Right ventricle myocardium superior (tissue), 1 donor: ENCODE data around the gene ZNRF3. TPM values are rescaled to one million over a fixed set of nuclear protein-coding genes. Genes with fewer than 3 reads are reported as not detected.

Source experiments
- ATAC-seq: fragments of 200-7000 bp; cut with Tn5 transposase; one replicate; pipeline ENCODE4 v1.9.1; 2020; ENCODE audit warnings: mild to moderate bottlenecking; ENCODE audit not compliant: poor library complexity
- DNase-seq: peaks from one replicate; pipeline ENCODE4 v3.0.0-alpha.2; 2020
- intact Hi-C: fragments of 100-400 bp; cut with DNase I; formaldehyde crosslinking; loops from one replicate; pipeline ENCODE4 v1.11.2; 2022
- total RNA-seq: library from RNA; stranded (reverse); fragmentation: NEBNext Ultra II Directional; extraction: Animal tissue kit (Norgen Biotek cat#: 25700); gene quantifications from one replicate; pipeline ENCODE4 v1.2.1, GENCODE V29; 2021
- donor health status: DM: no; HTN: yes; CAD: no; lungs with severe emphysema.

The ZNRF3 gene
- total RNA-seq, 1 donor from 2014 or later, result 5.0 TPM

DNA sequence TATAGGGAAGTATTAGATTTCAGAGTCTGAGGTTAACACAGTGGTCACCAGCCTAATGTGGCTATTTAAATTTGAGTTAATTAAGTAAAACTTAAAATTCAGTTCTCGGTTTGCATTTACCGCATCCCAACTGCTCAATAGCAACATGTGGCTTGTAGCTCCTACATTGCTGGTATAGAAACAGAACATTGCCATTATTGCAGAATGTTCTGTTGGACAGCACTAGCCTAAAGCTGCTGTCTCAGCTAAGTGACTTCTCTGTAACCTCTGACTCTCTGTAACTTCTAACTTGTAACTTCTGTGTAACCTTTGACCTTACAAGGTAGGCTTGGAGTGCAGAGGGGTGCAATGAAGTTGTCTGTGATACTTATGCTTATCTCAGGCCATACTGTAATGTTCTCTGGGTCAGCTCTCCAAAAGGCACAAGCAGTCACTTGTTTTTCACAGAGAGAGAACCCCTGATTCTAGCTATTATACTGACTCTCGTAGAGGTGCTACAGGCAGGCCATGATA is 78.7 kb downstream of the ZNRF3 start:
- DNase-seq (no peak), ATAC-seq (no peak)
- intact Hi-C loops, result no loop called here

DNA sequence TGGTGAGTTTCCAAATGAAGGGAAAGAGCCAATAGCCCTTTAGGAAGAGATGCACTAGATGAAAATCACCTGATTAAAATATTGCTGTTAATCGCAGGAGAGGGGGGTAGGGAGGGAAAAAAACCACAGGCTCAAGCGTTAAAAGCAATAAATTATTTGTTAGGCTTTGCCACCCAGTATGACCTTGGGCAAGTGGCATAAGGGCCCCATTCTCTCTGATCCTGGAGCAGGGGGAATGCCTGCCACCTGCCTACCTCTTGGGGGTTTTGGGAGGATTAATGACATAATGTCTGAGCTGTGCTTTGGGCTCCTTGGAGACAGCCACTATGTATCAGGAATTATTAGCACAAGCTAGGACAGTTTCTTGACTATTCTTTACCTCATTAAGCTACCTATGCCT is 80.0 kb downstream of the ZNRF3 start:
- DNase-seq (no peak), ATAC-seq (no peak)
- intact Hi-C loops, result no loop called here

DNA sequence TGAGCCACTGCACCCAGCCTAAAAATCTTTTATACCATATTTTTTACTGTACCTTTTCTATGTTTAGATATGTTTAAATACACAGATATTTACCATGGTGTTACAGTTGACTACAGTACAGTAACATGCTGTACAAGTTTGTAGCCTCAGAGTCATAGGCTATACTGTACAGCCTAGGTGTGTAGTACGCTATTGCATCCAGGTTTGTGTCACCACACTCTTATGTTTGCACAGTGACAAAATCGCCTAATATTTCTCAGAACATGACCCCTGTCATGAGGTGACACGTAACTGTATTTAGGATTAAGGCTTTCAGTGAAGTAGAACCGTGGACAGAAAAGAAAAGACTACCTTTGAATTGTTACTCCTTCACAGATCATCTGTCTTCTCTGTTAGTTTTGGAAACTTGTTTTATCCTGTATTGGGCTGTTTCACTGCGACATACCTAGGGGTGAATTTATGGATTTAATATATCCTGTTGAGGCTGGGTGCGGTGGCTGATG is 83.8 kb downstream of the ZNRF3 start:
- intact Hi-C loops, result no loop called here
- ATAC-seq, result no peak
- DNase-seq, result no peak

DNA sequence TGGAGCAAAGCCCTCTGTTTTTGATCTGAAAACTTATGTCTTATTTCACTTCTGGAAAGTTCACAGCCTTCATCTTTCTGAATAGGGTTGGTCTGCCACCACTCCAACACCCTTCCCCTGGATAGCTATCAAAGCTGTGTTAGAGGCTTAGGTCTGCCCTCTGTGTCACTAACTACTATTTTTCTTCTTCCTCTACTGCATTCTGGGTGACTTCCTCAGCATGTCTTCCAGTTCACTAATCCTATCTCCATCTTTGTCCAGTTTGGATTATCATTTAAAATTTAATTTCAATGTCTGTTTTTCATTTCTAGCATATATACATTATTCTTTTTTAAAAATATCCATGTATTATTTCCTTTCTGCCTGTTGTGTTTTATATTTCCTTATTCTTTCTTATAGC is 84.6 kb downstream of the ZNRF3 start:
- intact Hi-C loops, result no loop called here
- no peak for DNase-seq
- no peak for ATAC-seq

DNA sequence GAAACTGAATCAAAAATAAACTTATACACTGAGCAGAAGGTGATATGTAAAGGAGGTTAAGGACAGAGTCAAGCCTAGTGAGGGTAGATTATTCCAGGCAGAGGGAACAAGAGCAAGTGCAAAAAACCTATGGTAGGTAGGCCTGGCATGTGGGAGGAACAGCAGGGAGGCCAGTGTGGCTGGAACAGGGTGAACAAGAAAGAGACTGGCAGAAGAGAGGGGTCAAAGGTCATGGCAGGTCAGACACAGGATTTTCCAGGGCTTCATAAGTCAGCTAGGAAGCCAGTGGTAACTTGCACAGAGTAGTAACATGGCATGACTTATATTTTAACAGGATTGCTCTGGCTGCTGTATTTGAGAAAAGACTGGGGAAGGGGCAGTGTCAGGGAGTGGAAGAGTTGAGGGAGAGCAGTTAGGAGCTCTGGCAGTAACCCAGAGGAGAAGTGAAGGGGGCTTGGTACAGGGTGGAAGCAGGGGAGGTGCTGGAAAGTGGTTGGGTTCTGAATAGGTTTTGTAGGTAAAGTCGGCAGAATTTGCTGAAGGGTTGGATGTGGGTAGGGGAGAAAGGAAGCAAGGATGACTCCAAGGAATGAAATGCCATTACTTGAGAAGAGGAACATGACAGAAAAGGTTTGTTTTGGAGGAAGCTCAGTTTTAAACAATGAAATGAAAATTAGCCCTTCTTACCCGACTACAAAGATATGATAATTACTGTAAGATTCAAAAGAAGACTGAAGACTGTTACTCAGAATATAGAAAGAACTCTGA is 86.2 kb downstream of the ZNRF3 start:
- ATAC-seq, result no peak
- no peak for DNase-seq
- intact Hi-C loops, result no loop called here

DNA sequence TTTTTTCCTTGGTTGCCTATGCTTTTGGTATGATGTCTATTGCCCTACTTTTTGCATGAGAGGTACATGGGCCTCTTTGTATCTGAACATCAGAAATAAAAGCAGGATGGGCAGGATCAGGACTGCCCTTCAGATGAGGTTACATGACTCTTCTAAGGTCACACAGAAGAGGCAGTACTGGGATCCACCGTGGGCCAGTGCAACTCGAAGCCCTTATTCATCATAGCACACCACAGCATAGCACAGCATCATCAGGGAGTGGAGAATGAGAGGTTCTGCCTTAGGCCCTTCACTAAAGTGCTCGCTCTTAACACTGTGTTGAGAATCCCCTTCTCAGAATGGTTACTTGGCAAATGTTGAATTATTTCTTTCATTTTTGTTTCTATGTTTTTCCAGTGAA is 90.0 kb downstream of the ZNRF3 start:
- DNase-seq (no peak), ATAC-seq (no peak)
- intact Hi-C loops, result no loop called here

DNA sequence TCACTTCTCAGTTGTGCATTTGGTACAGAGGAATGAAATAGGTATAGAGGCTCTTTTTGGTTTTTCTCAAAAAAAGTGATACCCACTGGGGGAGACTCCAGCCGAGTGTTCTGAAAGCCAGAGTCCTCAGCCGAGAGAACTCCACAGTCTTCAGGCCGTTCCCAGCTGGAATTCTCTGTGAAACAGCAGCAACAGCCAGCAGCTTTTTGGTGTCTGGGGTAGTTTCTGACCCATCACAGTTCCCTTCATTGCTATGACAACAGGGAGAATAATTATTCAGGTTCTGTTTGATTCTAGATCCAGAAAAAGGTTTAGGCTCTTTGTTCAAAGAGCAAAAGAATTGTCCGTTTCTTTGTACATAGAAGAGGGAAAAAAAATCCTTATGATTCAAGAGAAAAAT is 93.7 kb downstream of the ZNRF3 start:
- DNase-seq (no peak), ATAC-seq (peak; percentile 42)
- intact Hi-C loops, result no loop called here

DNA sequence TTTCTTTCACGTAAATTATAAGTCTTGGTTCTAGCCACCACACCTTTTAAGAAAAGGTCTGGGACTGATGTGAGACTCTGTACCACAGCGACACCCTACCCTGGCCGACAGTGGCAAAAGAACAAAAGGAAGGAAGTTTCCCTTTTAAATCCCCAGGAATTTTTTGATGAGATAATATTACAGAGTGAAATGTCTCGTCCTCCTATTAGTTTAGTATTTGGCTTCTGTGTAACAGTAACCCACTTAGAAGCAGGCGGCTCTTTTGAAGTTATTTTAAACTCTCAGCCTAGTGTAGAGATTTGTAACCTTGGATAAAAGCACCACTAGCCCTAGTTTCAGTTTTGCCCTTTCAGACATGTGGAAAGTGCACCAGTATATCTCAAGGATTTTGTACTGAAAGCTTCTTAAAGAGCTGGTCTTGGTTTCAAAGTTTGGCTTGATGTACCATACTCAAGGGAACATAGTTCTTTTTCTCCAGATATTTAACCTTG is 94.2 kb downstream of the ZNRF3 start:
- intact Hi-C loops, result no loop called here
- no peak for DNase-seq
- peak; percentile 82 for ATAC-seq

DNA sequence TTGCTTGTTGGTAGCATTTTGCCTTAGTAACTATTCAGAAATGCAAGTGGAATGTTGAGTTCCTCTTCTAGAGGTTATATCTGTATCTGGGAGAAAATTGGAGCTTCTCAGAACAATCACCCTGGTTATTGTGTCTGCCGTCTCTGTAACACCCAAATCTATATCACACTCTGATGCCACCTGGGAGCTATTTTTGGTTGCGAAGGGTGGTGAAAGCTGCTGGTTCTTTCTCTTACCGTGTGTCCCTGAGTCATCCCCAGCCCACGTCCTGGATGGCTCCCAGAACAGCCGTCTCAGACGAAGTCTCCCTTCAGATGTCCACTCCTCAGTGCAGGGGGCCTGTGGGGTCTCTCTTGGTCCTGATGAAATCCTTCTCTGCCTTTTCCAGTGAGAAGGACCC is 94.8 kb downstream of the ZNRF3 start:
- DNase-seq (no peak), ATAC-seq (peak; percentile 67)
- intact Hi-C loops, result no loop called here

DNA sequence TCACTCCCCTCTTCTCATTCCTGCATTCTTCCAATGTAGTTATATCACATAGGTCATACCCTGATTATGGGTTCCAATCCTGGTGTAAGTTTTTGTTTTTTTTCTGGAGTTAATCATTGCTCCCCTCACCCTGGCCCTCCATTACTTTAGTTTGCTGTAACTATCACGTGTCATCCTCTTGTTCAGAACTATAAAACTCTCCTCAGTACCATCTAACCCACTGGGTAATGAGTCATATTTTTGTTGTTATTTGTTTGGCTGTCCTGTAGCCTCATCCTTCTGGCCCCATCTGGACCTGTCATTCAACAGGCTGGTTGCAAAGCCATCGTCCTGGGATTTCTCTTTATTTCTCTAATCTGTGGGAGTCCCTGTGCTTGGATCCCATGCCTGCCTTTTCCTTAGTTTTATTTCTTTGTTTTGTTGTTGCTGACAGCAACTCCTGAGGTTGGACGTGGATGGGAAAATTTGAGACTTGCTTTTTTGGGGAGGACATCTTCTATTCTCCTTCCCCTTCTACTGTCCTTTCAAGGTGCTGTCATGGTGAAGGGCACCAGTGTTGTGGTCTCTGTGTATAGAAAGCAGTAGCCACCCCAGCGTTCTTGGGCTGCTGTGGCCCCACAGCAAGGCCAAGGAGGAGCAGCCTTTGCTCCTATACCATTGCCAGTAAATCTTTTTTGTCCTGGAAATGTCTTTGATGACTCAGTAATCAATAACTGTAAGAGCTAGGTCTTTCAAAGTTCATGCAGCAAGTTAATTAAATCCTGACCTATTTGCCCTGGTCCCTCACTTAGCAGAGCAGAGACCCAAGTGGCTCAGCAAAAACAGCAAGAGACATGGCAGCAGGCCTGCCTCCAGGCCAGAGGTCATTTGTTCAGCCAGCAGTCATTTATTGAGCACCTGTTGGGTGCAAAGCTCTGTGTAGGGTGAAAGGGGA is 95.8 kb downstream of the ZNRF3 start:
- ATAC-seq, result no peak
- DNase-seq, result no peak
- intact Hi-C loops, result no loop called here

DNA sequence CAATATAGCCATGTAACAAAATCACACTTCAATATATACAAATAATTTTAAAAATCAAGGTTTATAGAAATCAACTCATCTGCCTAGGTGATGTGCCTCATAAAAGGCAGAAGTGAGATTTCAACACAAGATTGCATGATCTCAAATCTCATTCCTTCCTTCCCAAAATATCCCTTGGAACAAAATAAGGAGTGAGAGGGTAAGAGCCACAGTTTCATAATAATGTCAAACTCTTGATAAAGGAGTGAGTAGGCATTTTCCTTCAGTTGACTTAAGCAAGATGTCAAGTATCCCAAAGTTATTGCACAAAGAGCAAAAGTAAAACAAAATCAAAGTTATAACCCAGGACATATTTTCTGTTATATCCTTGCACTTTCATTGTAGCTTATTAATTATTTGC is 97.0 kb downstream of the ZNRF3 start:
- intact Hi-C loops, result no loop called here

DNA sequence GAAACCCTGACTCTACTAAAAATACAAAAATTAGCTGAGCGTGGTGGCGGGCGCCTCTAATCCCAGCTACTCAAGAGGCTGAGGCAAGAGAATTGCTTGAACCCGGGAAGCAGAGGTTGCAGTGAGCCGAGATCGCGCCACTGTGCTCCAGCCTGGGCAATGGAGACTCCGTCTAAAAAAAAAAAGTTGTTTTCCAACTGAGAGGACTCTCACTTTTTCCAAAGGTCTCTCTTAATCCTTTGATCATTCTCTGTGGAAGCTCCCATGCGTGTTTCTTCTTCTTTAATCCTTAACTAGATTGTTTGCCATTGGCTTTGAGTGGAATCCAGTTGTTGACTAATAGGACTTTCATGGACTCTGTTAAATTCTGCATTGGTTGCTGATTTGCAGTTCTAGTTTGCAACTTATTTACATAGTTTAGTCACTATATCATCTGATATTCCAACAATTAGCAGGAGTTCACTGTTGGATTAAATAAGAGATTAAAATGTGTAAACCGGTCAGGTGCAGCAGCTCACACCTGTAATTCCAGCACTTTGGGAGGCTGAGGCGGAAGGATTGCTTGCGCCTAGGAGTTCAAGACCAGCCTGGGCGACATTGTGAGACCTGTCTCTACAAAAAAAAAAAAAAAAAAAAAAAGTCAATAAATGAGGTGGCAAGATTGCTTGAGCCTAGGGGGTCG is 98.6 kb downstream of the ZNRF3 start:
- ATAC-seq, result no peak
- no peak for DNase-seq
- intact Hi-C loops, result no loop called here

More for the DNA sequence above, 97.0 kb downstream of the ZNRF3 start:
- ATAC-seq (no peak), DNase-seq (no peak)

DNA sequence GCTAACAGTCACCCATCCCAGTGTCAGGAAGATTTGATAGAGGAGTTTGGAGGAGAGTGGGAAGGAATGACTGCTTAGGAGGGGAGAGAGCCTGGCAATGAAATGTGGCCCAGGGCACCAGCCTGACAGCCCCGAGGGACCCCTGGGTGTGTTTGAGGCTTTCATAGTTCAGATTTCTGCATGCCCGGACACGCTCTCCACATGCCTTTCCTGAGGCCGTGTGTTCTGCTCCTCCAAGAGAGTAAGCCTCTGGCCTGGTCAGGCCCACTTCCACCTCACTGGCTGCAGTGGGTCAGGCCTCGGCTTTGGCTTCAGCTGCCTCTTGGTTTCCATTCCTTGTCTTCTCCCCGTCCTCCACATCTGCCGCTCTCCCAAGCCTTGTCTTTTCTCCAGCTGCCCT is 99.8 kb downstream of the ZNRF3 start:
- DNase-seq (no peak), ATAC-seq (no peak)
- intact Hi-C loops, result no loop called here

DNA sequence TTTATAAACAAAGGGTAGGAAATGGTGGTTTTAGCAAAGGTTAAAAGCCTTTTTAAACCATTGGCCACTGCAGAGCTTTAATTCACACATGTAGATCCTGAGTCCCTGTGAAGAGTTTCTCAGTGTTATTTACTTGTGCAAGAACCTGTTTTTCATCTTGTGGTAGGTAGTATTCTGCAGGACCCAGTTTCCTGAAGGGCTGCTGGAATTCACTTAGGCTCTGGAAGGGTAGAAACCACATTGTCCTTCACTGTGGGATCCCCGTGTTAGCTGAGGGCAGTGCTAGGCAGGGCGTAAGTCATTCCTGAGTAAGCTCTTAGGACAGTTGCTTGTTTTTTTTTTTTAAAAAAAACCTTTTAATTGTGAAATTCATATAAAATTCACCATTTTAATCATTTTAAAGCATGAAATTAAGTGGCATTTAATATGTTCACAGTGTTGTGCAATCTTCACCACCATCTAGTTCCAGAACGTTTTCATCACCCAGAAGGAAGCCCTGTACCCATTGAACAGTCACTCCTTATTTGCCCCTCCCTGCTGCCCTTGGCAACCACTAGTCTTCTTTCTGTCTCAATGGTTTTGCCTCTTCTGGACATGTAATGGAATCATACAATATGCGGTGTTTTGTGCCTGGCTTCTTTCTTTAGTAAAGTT is 100.5 kb downstream of the ZNRF3 start:
- peak; percentile 49 for ATAC-seq
- intact Hi-C loops, result no loop called here

DNA sequence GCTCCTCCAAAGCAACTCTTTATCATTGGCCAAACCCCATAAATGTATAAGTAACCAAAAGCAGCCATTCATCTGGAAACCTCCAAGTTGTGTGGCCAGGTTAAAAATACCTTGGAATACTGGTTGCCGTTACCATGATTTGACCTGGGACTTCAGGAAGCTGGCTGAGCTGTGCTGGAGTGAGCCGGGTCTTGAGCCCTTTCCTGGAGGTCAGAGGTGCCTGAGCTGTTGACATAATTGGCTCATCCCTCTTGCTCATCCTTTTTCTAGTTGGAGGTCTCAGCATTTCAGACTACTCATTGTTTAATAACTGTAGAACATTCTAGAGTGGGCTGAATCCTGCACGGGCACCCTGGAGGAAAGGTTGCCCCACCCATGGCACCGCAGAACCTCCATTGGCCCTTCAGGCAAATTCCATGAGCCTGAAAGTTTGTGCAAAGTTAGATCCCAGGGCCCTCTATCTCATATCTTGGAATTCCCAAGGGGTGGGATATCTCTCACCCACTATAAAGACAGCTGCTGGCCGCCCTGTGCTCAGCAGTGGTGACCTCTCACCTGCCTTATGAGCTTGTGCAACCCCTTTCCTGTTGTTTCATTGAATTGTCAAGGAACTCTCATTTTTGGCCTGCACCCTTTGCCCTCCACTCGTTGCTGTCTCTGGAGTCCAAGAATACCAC is 101.2 kb downstream of the ZNRF3 start:
- no peak for ATAC-seq
- intact Hi-C loops, result no loop called here
- DNase-seq, result no peak

More for the DNA sequence above, 100.5 kb downstream of the ZNRF3 start:
- no peak for DNase-seq

DNA sequence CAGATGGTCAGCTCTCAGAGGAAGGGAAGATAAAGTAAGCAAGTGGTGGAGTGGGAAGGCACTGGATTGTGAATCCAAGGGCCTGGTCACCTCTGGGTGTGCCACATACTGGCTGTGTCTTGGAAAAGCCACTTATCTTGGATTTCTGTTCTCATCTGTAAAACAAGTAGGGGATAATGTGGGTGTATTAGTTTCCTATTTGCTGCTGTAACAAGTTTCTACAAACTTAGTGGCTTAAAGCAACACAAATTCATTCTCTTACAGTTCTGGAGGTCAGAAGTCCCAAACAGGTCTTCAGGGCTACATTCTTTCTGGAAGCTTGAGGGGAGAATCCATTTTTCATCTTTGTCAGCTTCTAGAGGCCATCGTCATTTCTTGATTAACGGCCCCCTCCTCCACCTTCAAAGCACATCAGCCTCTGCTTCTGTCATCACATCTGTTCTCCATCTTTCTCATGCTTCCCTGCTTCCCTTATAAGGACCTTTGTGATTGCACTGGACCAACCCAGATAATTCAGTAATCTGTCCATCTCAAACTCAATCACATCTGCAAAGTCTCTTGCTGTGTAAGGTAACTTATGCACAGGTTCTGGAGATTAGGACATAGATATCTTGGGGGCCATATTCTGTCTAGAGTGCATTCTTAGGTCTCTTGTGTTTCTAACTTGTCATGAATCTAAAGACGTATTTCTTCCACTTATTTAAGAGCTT is 102.4 kb downstream of the ZNRF3 start:
- DNase-seq (no peak), ATAC-seq (no peak)
- intact Hi-C loops, result no loop called here

DNA sequence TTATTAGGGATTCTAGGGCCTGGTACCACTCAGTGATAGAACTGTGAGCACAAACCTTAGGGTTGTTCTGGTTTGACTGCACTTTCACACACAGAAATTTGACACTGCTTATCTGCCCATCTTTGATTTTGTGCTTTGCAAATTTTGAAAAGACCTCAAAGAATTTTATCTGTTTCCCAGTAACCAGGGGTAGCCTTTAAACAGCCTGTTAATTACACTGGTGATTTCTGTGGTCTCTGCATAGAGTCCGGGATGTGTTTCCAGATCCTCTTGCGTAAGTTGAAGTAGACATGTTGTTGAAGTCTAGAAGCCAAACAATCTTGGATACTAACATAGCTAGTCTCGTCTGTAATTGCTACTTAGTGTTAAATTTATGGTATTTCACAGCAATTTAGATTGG is 103.0 kb downstream of the ZNRF3 start:
- ATAC-seq (no peak), DNase-seq (no peak)
- intact Hi-C loops, result no loop called here
